Measurements from ENCODE around the gene MUL1. TPM values are rescaled to one million over a fixed set of nuclear protein-coding genes. Genes with fewer than 3 reads are reported as not detected.

Gene MUL1
- total and polyA plus RNA-seq, 2 of the 8 experiments (the other 6 are each of a cell fraction or from before 2014, with no cell fraction given) = 16.4 to 20.8 TPM

- H2BK12ac ChIP-seq (ENCODE audit: low read depth, low read length) = no peak overlapping the region
- no peak overlapping the region for H3K23ac ChIP-seq (ENCODE audit: insufficient read length)
- H3K27me3 ChIP-seq (replicated peaks in 1 of 4; ENCODE audit: control insufficient read depth in 3 of 4, extremely low read depth in 1 of 4, insufficient read depth in 3 of 4, low read length in 3 of 4) = peaks cover 0 to 11% (median 4%) of the 10 kb centered on the region in 4 experiments; a peak in 5 of 7 replicates
- H3K9me3 ChIP-seq (ENCODE audit: insufficient read depth in 2 of 2, low read depth in 1 of 2, low read length in 1 of 2) = no peaks in the 10 kb centered on the region
- H2BK5ac ChIP-seq (ENCODE audit: low read depth, low read length) = no peak overlapping the region
- H3K4ac ChIP-seq (replicated peaks; ENCODE audit: insufficient read length, low read depth, low read length) = no peak overlapping the region
- no peak overlapping the region for H2BK20ac ChIP-seq (ENCODE audit: low read length)
- H2AK5ac ChIP-seq (ENCODE audit: low read depth, low read length) = no peak overlapping the region
- peaks cover 8 to 19% (median 12%) of the 10 kb centered on the region in 4 experiments; a peak in 6 of 7 replicates for H3K4me1 ChIP-seq (replicated peaks in 1 of 4; ENCODE audit: control insufficient read depth in 3 of 4, insufficient read depth in 4 of 4, low read length in 3 of 4)
- H3K14ac ChIP-seq (ENCODE audit: insufficient read length) = no peak overlapping the region
- H3K56ac ChIP-seq (replicated peaks; ENCODE audit: insufficient read length, low read depth, low read length) = no peak overlapping the region
- H3K79me2 ChIP-seq (ENCODE audit: control insufficient read depth in 1 of 2, insufficient read depth in 2 of 2, low read length in 2 of 2) = no peaks in the 10 kb centered on the region
- H3K27ac ChIP-seq (ENCODE audit: low read depth, low read length) = no peak overlapping the region
- no peak overlapping the region for H2AFZ ChIP-seq (ENCODE audit: low read length)
- H3K18ac ChIP-seq (ENCODE audit: extremely low read depth, low read length) = no peak overlapping the region
- H3K79me1 ChIP-seq (ENCODE audit: low read depth, low read length) = no peaks in the 10 kb centered on the region
- H3K36me3 ChIP-seq (ENCODE audit: control insufficient read depth in 2 of 4, insufficient read depth in 4 of 4, low read length in 3 of 4) = no peaks in the 10 kb centered on the region
- peak overlapping the region in 1 of 2 experiments; percentile 78; a peak in 1 of 4 replicates for H3K4me2 ChIP-seq (ENCODE audit: insufficient read depth in 1 of 2, low read depth in 2 of 2, low read length in 2 of 2)
- no peak overlapping the region for H4K91ac ChIP-seq (replicated peaks; ENCODE audit: insufficient read length, low read length)
- WGBS, 2 experiments (ENCODE audit: extremely low coverage in 1 of 2, insufficient coverage in 1 of 2, insufficient read length in 1 of 2, insufficient replicate concordance in 2 of 2, low coverage in 1 of 2, low lambda C conversion rate in 2 of 2, missing lambda C conversion rate in 1 of 2) = 75% methylated on average over 4 of the region's 4 CpGs; no CpG with 5 or more reads in 1 of the 2 experiments
- peaks cover 7% of the 10 kb centered on the region; the same call in 1 of the 2 replicates for H3K23me2 ChIP-seq (ENCODE audit: low read depth, low read length)
- H2BK120ac ChIP-seq (replicated peaks; ENCODE audit: low read depth, low read length) = no peak overlapping the region
- ChIA-PET POLR2A (ENCODE audit: partially characterized antibody) (interaction anchor here (0.6 to 1.7 kb wide), 3 partner anchors 10 to 116 kb away, joined by 3 to 8 read pairs (median 4); no protein-coding TSS in a partner anchor), CTCF (ENCODE audit: partially characterized antibody) (interaction anchor here (0.8 to 4.2 kb wide), 9 partner anchors 9 to 259 kb away, joined by 3 to 26 read pairs (median 3); no protein-coding TSS in a partner anchor)
- no peak for FAIRE-seq
- no peak overlapping the region for H3K9ac ChIP-seq (replicated peaks in 1 of 4; ENCODE audit: extremely low read depth in 1 of 4, low read depth in 3 of 4, low read length in 3 of 4)
- no peak overlapping the region for H4K5ac ChIP-seq (ENCODE audit: insufficient read length, low read depth, low read length)
- H3K4me3 ChIP-seq (ENCODE audit: extremely low read depth in 1 of 4, insufficient read depth in 2 of 4, low read depth in 3 of 4, low read length in 4 of 4) = no peak overlapping the region
- DNase-seq (ENCODE audit: low read depth in 1 of 2, low spot score in 2 of 2) = no peak
- no peaks in the 10 kb centered on the region for H4K20me1 ChIP-seq (replicated peaks in 1 of 2; ENCODE audit: control insufficient read depth in 1 of 2, insufficient read depth in 2 of 2, low read length in 2 of 2)
- no peak overlapping the region; the same call in 1 of the 2 replicates for H2BK15ac ChIP-seq (ENCODE audit: low read length)
- H4K8ac ChIP-seq (ENCODE audit: extremely low read depth, insufficient read depth, low read length) = no peak overlapping the region
- no peak for TF ChIP-seq PHF8 (conservative IDR thresholded peaks at IDR 0.05; ENCODE audit: low read depth, low read length)
- TF ChIP-seq RFX5 (IDR thresholded peaks at IDR 0.05; ENCODE audit: borderline replicate concordance, low read depth, low read length) = no peak
- no peak for TF ChIP-seq CREB1 (IDR thresholded peaks at IDR 0.05)
- no peak for TF ChIP-seq TEAD4 (IDR thresholded peaks at IDR 0.05; ENCODE audit: low read depth, low read length)
- no peak for TF ChIP-seq SRF (IDR thresholded peaks at IDR 0.05; ENCODE audit: low read depth, low read length)
- no peak for TF ChIP-seq TCF12 (IDR thresholded peaks at IDR 0.05; ENCODE audit: low read depth, low read length)
- no peak for TF ChIP-seq NRF1 (IDR thresholded peaks at IDR 0.05; ENCODE audit: low read depth, low read length)
- no peak for TF ChIP-seq E2F6 (IDR thresholded peaks at IDR 0.05)
- TF ChIP-seq SAP30 (IDR thresholded peaks at IDR 0.05; ENCODE audit: insufficient read depth, insufficient replicate concordance, low read length) = no peak
- no peak for TF ChIP-seq CBX5 (IDR thresholded peaks at IDR 0.05; ENCODE audit: low read depth, low read length)
- TF ChIP-seq BCL11A (IDR thresholded peaks at IDR 0.05; ENCODE audit: low read depth in 2 of 2, low read length in 2 of 2) = no peak
These were observed 34.1 kb downstream of the MUL1 start for GRCh38 chr1:20473894-20474293.
